Trophoblast cell (in vitro differentiated cells and primary cell): ENCODE data around the gene PRKD3.

Source experiments
- DNase-seq, 2 donors: peaks; one replicate each; pipeline ENCODE4 v3.0.0-alpha.2; 2016
- H2AFZ ChIP-seq: 2 replicates; pipeline ENCODE4 v1.6.1; 2013; ENCODE audit warnings: low read length, moderate library complexity, mild to moderate bottlenecking; ENCODE audit not compliant: insufficient read depth, poor library complexity
- H2AK5ac ChIP-seq: 2 replicates; pipeline ENCODE4 v1.6.1; 2013; ENCODE audit warnings: mild to moderate bottlenecking, low read length
- H2BK120ac ChIP-seq: 2 replicates; pipeline ENCODE4 v1.6.1; 2013; ENCODE audit warnings: low read length, mild to moderate bottlenecking, moderate library complexity; ENCODE audit not compliant: insufficient read depth, poor library complexity
- H2BK12ac ChIP-seq: 2 replicates; pipeline ENCODE4 v1.6.1; 2013; ENCODE audit warnings: mild to moderate bottlenecking, low read length, moderate library complexity
- H2BK5ac ChIP-seq: 2 replicates; pipeline ENCODE4 v1.6.1; 2013; ENCODE audit warnings: low read length, low read depth, moderate library complexity, mild to moderate bottlenecking; ENCODE audit not compliant: poor library complexity
- H3K14ac ChIP-seq: 2 replicates; pipeline ENCODE4 v1.6.1; 2013; ENCODE audit warnings: mild to moderate bottlenecking, low read length
- H3K18ac ChIP-seq: 2 replicates; pipeline ENCODE4 v1.6.1; 2013; ENCODE audit warnings: mild to moderate bottlenecking, low read length
- H3K23ac ChIP-seq: 2 replicates; pipeline ENCODE4 v1.6.1; 2013; ENCODE audit warnings: low read length
- H3K27ac ChIP-seq: 2 replicates; pipeline ENCODE4 v1.5.1; 2013; ENCODE audit warnings: low read depth, mild to moderate bottlenecking, inconsistent platforms, low read length, moderate library complexity
- H3K27me3 ChIP-seq: 2 replicates; pipeline ENCODE4 v1.6.1; 2013; ENCODE audit warnings: inconsistent platforms, mild to moderate bottlenecking, low read length, moderate library complexity; ENCODE audit not compliant: insufficient read depth
- H3K36me3 ChIP-seq, 2 experiments: 1 replicate in 1 of 2; 2 replicates in 1 of 2; pipeline ENCODE4 v1.6.1; 2013; ENCODE audit warnings: low read length in 2 of 2, mild to moderate bottlenecking in 2 of 2, moderate library complexity in 1 of 2; ENCODE audit not compliant: insufficient read depth in 2 of 2, control insufficient read depth in 1 of 2
- H3K4ac ChIP-seq: 2 replicates; pipeline ENCODE4 v1.6.1; 2013; ENCODE audit warnings: low read depth, mild to moderate bottlenecking, low read length, moderate library complexity
- H3K4me1 ChIP-seq, 2 experiments: 1 replicate in 1 of 2; 2 replicates in 1 of 2; pipeline ENCODE4 v1.6.1; 2013; ENCODE audit warnings: low read length in 2 of 2, mild to moderate bottlenecking in 2 of 2, moderate library complexity in 1 of 2; ENCODE audit not compliant: insufficient read depth in 2 of 2, control insufficient read depth in 1 of 2
- H3K4me2 ChIP-seq: 2 replicates; pipeline ENCODE4 v1.6.1; 2013; ENCODE audit warnings: inconsistent platforms, mild to moderate bottlenecking, low read length, moderate library complexity
- H3K4me3 ChIP-seq: 2 replicates; pipeline ENCODE4 v1.5.1; 2013; ENCODE audit warnings: mild to moderate bottlenecking, low read depth, low read length, inconsistent platforms
- H3K79me1 ChIP-seq: one replicate; pipeline ENCODE4 v1.6.1; 2013; ENCODE audit warnings: low read length
- H3K79me2 ChIP-seq: 2 replicates; pipeline ENCODE4 v1.6.1; 2013; ENCODE audit warnings: low read length, mild to moderate bottlenecking; ENCODE audit not compliant: control insufficient read depth, insufficient read depth, poor library complexity
- H3K9ac ChIP-seq: 2 replicates; pipeline ENCODE4 v1.6.1; 2013; ENCODE audit warnings: mild to moderate bottlenecking, low read length
- H3K9me3 ChIP-seq: 2 replicates; pipeline ENCODE4 v1.6.1; 2013; ENCODE audit warnings: low read depth, mild to moderate bottlenecking, control low read depth, inconsistent platforms, low read length; ENCODE audit not compliant: insufficient read depth
- H4K12ac ChIP-seq: 2 replicates; pipeline ENCODE4 v1.6.1; 2013; ENCODE audit warnings: low read depth, mild to moderate bottlenecking, low read length, moderate library complexity
- H4K8ac ChIP-seq: 2 replicates; pipeline ENCODE4 v1.6.1; 2013; ENCODE audit warnings: low read depth, mild to moderate bottlenecking, low read length, moderate library complexity
- H4K91ac ChIP-seq: one replicate; pipeline ENCODE4 v1.6.1; 2013; ENCODE audit warnings: low read depth, mild to moderate bottlenecking, low read length, moderate library complexity
- WGBS: extraction: QIAGEN DNeasy Blood & Tissue Kit; methylation state at CpG from one replicate; pipeline ENCODE4 v1.1.7; 2013; ENCODE audit warnings: missing lambda C conversion rate; ENCODE audit not compliant: insufficient read length, insufficient coverage; ENCODE audit errors: extremely low coverage; 5-methylcytosine and 5-hydroxymethylcytosine counted together

The PRKD3 gene

GRCh38 chr2:37343537-37344434 lies 19.2 kb upstream of the PRKD3 start:
- no peaks in the 10 kb centered on the region for H3K36me3 ChIP-seq
- peak overlapping the region; percentile 61 for H2AFZ ChIP-seq
- H4K91ac ChIP-seq = peak overlapping the region; percentile 83
- H3K18ac ChIP-seq = peak overlapping the region; percentile 31
- no peak for DNase-seq
- peaks cover 11% of the 10 kb centered on the region for H3K79me1 ChIP-seq
- H4K8ac ChIP-seq = peak overlapping the region; percentile 49
- no peak overlapping the region for H3K4me3 ChIP-seq
- H3K14ac ChIP-seq = peak overlapping the region; percentile 56
- no peak overlapping the region for H3K9ac ChIP-seq
- H2AK5ac ChIP-seq = no peak overlapping the region
- no peak overlapping the region for H3K23ac ChIP-seq
- H3K4me2 ChIP-seq = peak overlapping the region; percentile 96
- peaks cover 6 to 14% of the 10 kb centered on the region in 2 experiments for H3K4me1 ChIP-seq
- H3K79me2 ChIP-seq = peaks cover 5% of the 10 kb centered on the region
- no peaks in the 10 kb centered on the region for H3K27me3 ChIP-seq
- peak overlapping the region; percentile 76 for H2BK5ac ChIP-seq
- no CpG with 5 or more reads among the region's 7 CpGs for WGBS
- no peak overlapping the region for H3K4ac ChIP-seq
- H3K27ac ChIP-seq = peak overlapping the region; percentile 80
- no peaks in the 10 kb centered on the region for H3K9me3 ChIP-seq
- H4K12ac ChIP-seq = peak overlapping the region; percentile 58
- H2BK12ac ChIP-seq = peak overlapping the region; percentile 53
- H2BK120ac ChIP-seq = peak overlapping the region; percentile 95

GRCh38 chr2:37342591-37343220 lies 18.1 kb upstream of the PRKD3 start:
- no peak overlapping the region for H4K8ac ChIP-seq
- no peak overlapping the region for H3K14ac ChIP-seq
- H2BK120ac ChIP-seq = no peak overlapping the region
- H3K9me3 ChIP-seq = no peaks in the 10 kb centered on the region
- H3K18ac ChIP-seq = no peak overlapping the region
- no peak overlapping the region for H2BK5ac ChIP-seq
- H3K4ac ChIP-seq = no peak overlapping the region
- no peak overlapping the region for H3K27ac ChIP-seq
- no peaks in the 10 kb centered on the region for H3K27me3 ChIP-seq
- no peak overlapping the region for H2AK5ac ChIP-seq
- H3K4me3 ChIP-seq = no peak overlapping the region
- DNase-seq = peak in 1 of 2 donors; percentile 46
- no CpG with 5 or more reads among the region's 7 CpGs for WGBS
- no peak overlapping the region for H3K23ac ChIP-seq
- H3K9ac ChIP-seq = no peak overlapping the region
- peaks cover 6 to 16% of the 10 kb centered on the region in 2 experiments for H3K4me1 ChIP-seq
- H3K79me1 ChIP-seq = peaks cover 11% of the 10 kb centered on the region
- H3K4me2 ChIP-seq = no peak overlapping the region
- H3K79me2 ChIP-seq = peaks cover 5% of the 10 kb centered on the region
- no peak overlapping the region for H2AFZ ChIP-seq
- H3K36me3 ChIP-seq = no peaks in the 10 kb centered on the region
- H4K12ac ChIP-seq = no peak overlapping the region
- H4K91ac ChIP-seq = no peak overlapping the region
- no peak overlapping the region for H2BK12ac ChIP-seq

- no peak overlapping the region for H4K12ac ChIP-seq
- peaks cover 11% of the 10 kb centered on the region for H3K79me1 ChIP-seq
- H3K27ac ChIP-seq = no peak overlapping the region
- peaks cover 5% of the 10 kb centered on the region for H3K79me2 ChIP-seq
- no peak overlapping the region for H2BK12ac ChIP-seq
- H3K4me3 ChIP-seq = no peak overlapping the region
- H3K9me3 ChIP-seq = no peaks in the 10 kb centered on the region
- H3K27me3 ChIP-seq = no peaks in the 10 kb centered on the region
- H2AFZ ChIP-seq = no peak overlapping the region
- H4K91ac ChIP-seq = no peak overlapping the region
- no peak overlapping the region for H3K18ac ChIP-seq
- H3K23ac ChIP-seq = no peak overlapping the region
- no peak overlapping the region for H3K4ac ChIP-seq
- no peak overlapping the region for H4K8ac ChIP-seq
- no peak overlapping the region for H2BK120ac ChIP-seq
- no peak for DNase-seq
- H3K36me3 ChIP-seq = no peaks in the 10 kb centered on the region
- peaks cover 6 to 16% of the 10 kb centered on the region in 2 experiments for H3K4me1 ChIP-seq
- no peak overlapping the region for H3K9ac ChIP-seq
- no peak overlapping the region for H3K14ac ChIP-seq
- H3K4me2 ChIP-seq = no peak overlapping the region
- WGBS = no CpG with 5 or more reads among the region's 3 CpGs
- H2BK5ac ChIP-seq = no peak overlapping the region
- H2AK5ac ChIP-seq = no peak overlapping the region
These were observed 16.0 kb upstream of the PRKD3 start for GRCh38 chr2:37340637-37341036.

- Histone ChIP-seq H3K9ac (no peak overlapping the region), H3K18ac (no peak overlapping the region), H3K4me2 (no peak overlapping the region), H4K91ac (no peak overlapping the region), H3K4ac (no peak overlapping the region), H3K36me3 (no peaks in the 10 kb centered on the region), H2AK5ac (no peak overlapping the region), H2BK12ac (peak overlapping the region; percentile 49), H3K79me1 (no peaks in the 10 kb centered on the region), H3K23ac (no peak overlapping the region), H3K27me3 (no peaks in the 10 kb centered on the region), H4K12ac (no peak overlapping the region), H3K9me3 (no peaks in the 10 kb centered on the region), H4K8ac (no peak overlapping the region), H3K27ac (no peak overlapping the region), H3K79me2 (no peaks in the 10 kb centered on the region), H2BK120ac (no peak overlapping the region), H3K14ac (no peak overlapping the region), H2AFZ (no peak overlapping the region), H3K4me1 (peaks cover under 1 to 8% of the 10 kb centered on the region in 2 experiments), H3K4me3 (no peak overlapping the region), H2BK5ac (no peak overlapping the region)
- no peak for DNase-seq
- no CpG with 5 or more reads among the region's 4 CpGs for WGBS
These were observed 14.3 kb upstream of the PRKD3 start for GRCh38 chr2:37338933-37339332.
